Measurements from ENCODE around the gene PKN1.

The PKN1 gene

DNA sequence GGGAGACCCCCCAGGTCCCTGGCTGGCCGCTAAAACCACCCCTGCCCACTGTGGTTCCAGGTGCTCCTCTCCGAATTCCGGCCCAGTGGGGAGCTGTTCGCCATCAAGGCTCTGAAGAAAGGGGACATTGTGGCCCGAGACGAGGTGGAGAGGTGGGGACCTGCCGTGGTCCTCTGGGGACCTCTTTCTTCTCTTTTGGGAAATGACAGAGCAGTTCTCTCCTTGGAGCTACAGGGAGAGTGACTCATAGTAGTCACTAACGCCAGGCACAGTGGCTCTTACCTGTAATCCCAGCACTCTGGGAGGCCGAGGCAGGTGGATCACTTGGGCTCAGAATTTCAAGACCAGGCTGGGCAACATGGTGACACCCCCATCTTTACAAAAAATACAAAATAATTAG is 34.7 kb downstream of the PKN1 start:
- no peak for DNase-seq

DNA sequence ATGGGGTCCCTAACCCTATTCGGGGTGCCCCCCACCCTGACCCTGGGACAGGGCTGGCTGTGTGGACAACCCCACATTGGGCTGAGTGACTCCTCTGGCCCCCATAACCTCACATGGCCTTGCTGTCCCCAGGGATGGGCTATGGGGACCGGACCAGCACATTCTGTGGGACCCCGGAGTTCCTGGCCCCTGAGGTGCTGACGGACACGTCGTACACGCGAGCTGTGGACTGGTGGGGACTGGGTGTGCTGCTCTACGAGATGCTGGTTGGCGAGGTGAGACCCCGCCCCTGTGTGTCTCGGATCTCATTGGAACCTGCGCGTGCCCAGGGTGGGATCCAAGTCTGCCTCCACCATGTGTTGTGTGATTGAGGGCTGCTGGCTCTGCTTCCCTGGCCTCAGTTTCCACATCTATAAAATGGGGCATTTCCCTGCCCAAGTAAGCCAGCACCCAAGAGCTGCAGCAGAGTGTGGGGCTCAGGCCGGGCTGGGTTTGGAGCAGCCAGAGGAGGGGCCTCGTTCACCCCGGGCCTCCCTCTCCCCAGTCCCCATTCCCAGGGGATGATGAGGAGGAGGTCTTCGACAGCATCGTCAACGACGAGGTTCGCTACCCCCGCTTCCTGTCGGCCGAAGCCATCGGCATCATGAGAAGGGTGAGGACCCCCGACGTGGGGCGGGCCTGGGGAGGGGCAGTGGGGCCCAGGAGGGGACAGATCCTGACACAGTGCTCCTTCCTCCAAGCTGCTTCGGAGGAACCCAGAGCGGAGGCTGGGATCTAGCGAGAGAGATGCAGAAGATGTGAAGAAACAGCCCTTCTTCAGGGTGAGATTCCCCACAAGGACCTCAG is 37.1 kb downstream of the PKN1 start:
- DNase-seq, result no peak

DNA sequence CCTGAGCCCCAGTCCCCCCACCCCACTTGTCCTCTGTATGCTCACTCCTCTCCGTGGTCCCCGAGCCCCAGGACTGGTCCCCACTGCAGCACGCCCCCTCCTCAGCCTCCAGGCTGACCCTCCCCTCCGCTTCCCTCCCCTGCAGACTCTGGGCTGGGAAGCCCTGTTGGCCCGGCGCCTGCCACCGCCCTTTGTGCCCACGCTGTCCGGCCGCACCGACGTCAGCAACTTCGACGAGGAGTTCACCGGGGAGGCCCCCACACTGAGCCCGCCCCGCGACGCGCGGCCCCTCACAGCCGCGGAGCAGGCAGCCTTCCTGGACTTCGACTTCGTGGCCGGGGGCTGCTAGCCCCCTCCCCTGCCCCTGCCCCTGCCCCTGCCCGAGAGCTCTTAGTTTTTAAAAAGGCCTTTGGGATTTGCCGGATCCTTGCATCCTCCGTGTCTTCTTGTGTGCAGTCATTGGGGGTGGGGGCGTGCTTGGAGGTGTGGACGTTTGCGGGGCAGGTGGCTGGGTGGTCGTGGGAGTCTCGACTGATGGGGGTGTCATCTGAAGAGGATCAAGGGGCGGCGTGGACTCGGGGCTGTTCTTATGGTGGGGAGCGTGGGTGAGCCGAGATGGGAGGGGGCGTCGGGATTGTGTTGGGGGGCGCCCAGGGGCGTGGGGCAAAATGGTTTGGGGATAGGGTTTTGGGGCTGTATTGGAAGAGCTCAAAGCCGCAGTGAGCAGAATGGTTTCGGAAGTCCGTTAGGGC is 38.5 kb downstream of the PKN1 start:
- DNase-seq, result no peak

DNA sequence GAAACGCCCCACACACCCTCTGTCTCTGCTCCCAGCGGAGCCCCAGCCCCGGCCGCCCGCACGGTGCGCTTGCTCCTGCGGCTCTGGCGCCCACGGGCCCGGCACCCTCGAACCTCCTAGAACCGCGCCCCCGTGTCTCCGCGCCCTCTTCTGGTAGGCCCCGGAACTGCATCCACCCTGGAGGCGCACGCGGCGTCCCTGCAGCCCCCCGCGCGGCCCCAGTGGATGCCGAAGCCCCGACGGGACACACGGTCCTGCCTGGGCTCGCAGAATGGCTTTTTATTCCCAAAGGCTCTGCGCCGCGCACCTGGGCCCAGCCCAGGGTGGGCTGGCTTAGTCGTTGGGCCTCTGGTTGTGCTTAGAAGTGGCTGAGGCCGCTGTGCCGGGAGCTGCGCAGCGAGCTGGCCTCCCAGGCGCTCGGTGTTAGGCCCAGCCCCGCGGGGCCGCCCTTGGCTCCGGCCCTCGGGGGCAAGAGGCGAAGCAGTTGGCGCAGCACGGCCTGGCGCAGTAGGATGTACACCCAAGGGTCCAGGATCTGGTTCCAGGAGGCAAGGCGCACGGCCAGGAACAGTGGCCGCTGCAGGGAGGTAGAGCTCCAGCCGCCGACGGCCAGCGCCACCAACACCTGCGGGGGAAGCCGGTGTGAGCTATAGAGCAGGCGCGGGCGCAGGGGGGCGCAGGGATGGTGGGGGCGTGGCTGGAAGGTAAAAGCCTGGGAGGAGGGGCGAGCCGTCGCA is 39.3 kb downstream of the PKN1 start:
- peak; percentile 88 for DNase-seq

DNA sequence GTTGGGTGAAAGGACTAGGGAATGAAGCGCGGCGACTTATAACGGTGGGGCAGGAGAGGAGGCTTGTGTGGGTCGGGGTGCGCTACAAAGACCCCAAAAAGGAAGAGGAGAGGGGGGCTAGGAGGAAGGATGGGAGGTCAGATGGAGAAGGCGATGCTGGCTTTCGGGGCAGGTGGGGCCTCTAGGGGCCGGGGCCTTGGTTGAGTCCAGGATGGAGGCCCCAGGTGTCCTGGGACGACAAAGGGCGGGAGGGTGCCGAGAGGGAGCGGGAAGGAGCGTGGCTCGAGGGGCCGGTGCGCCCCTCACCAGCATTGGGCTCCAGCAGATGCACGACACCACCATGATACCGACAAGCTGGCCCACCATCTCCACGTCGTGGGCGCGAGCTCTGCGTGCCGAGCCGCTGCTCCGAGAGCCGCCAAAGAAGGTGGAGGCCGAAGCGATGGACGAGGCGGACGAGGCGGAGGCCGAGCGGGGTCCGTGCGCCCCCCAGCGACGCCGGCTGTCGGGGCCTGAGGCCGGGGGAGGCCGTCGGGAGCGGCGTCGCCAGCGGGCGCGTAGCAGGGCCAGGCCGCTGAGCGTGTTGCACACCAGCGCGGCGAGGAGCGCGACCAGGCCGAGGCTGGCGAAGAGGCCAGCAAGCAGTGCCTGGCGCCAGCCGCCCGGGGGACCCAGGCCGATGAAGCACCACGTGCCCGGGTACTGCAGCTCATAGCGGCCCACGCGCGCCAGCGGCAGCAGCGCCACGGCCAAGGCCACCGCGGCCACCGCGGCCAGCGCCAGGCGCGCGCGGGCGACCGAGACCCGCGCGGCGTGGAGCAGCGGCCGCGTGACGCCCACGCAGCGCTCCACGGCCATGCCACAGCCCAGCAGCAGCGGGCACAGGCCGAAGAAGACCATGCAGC is 40.2 kb downstream of the PKN1 start:
- no peak for DNase-seq

DNA sequence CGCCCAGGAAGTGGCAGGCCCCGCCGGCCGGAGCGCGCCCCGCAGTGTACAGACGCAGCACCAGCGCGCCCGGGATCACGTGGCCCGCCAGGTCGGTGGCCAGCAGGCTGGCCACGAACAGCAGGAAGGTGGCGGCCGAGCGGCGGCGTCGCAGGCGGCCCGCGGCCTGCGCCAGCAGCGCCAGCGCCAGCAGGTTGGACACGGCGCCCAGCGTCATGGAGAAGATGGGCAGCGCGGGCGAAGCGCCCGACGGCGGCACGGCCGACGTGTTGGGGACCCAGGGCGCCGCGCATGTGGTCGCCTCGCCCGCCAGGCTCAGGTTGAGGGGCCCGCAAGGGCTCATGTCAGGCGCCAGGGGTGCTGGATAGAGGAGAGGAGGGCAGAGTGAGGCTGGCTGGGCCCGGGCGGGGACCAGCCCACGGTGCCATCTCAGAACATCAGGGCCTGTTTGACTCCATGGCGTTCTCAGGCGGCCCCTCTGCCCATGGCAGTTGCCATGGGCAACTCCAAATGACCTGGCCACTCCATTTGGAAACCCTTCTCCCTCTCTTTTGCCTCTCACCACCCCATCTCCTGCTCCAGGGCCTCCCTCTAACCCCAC is 41.0 kb downstream of the PKN1 start:
- DNase-seq, result no peak

DNA sequence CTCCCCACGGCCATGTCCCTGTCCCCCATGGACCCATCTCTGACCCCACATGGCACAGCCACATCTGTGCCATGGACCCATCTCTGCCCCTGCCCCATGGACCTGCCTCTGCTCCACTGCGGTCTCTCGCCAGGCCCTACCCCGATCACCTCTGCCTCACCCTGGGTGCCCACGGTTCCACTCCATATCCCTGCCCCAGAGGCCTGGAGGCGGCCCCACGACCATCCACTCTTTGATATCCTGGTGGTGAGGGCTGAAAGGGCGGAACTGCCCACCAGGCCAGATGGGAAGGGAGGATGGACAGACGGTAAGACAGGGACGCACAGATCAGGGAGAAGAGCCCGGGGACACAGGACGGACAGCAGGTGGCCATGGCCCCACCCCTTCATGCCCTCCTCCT is 41.7 kb downstream of the PKN1 start:
- no peak for DNase-seq

DNA sequence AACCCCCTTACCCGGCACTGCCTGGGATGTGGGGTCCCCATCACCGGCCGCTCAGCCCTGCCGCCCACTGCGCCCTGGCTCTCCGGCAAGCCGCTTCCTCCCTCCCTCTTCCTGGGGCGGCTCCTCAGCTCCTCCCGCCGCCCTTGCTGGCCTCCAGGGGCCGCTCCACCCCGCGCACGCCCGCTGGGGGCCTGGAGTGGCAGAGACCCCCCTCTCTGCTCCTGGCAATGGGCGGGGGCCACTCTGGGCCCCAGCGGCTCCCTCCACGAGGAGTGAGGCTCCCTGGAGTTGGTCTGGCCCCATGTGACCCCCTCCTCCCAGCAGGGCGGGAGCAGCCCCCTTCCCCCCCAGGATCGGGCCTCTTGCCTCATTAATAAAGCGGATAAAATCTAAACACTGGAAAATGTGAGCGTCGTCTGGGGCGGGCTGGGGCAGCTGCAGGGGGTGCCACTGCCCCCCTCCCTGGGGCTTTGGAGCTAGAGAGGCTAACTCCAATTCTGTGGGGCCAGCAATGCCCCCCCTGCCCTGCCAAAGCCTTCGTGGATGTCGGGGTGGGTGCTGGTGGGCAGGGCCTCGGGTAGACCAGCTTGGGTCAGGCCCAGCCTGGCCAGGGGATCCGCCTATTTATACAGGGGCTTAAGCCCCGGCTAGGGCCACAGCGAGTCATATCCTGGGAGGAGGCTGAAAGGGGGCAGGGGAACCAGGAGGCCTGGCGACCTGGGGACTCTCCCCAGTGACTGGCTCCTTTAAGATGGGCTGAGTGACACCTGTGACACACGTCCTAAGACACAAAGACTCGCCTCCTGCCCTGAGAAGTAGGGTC is 42.4 kb downstream of the PKN1 start, which contains the start of gene PTGER1:
Gene PTGER1 (minus strand): TSS at position 104 of the 823 bp plus-strand sequence. CDS start 1,034 bp downstream, outside the sequence.
- DNase-seq, result peak; percentile 25

DNA sequence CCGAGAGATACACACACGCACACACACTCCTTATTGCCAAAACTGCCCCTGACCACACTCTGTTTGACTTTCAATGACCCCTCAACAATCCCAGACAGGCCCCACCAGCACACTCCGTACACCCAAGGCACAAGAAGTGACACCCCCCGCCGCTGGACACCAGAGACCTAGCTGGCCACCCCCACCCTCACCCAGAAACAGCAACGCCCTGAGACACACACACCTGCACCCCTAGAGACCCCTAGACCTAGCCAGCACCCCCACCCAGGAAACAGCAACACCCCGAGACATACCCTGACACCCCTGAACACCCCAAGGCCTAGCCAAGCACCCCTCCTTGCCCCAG is 43.2 kb downstream of the PKN1 start:
- DNase-seq, result no peak

DNA sequence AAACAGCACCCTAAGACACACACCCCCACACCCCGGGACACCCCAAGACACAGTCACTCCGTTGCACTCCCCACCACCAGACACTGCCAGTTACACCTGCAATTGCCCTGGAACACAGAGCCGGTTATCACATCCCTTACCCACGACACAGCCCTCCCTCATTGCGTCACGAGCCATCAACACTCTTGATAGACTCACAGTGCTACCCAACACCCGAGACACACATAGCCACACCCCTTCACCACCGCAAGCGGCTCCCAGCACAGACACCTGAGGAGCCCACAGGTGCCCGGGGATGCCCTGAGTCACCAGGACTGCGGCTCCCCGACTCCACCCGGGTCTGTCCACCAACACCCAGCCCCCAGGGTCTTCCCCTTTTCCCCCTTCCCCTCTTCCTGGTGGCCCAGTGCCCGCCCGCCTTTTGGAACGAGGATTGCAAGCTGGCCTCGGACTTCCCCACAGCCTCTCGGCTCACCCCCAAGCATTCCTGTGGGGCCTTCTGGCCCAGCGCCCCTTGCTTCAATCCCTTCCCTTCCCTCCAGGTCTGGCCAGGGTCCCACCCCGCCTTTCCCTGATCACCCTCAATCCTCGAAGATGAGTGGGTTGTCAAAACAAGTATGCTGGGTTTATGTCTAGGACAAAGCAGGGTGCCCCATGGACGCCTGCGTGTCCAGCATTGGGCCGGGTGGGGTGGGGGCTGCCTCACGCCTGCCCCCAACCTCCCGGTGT is 43.7 kb downstream of the PKN1 start:
- peak; percentile 31 for DNase-seq

DNA sequence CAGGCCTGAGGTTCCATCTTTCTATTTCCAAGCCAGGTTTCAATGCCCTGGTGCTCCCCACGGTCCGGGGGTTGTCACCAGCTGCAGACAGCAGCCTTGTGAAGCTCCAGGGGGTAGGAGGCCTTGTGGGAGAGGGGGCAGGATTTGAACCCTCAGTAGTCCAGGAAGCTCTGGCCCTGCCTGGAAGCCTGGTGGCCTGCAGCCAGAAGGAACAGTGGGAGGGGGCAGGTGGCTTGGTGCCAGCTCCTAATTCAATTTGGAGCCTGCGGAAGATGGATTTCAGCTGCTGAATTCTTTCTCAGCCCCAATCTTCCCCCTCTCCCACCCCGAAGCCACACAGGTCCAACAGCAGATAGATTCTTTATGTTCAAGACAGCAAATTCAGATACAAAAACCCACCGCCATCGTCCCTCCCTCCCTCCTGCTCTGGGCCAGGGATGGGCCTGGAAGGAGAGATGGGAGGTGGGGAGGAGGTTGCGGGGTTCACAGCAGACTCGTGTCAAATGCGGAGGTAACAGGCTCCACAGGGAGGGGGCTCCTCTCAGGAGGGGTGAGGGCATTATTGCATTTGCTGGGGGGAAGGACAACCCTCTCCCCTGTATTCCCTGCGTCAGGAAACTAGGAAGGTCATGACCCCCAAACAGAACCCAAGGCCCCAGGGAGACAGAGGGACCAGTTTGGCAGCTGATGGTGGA is 44.5 kb downstream of the PKN1 start:
- DNase-seq, result no peak

DNA sequence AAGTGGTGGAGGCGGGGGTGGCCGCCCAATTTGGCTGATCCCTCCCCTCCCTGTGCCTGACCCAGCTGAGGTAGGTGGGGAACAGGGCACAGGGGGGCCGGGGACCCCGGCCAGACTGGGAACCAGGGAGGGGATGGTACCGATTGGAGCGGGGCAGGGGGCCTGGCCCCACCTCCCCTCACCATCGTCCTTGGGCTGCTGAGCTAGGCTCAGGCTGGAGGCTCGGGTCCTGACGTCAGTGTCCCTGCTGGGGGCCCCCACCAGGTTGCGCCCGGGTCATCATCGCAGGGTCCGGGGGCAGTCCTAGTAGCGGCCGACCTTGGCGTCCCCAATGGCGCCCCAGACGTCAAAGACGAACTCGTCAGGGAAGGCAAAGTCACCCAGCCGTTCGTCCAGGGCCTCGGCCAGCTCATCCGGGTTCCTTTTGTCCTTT is 45.0 kb downstream of the PKN1 start:
- DNase-seq, result no peak

DNA sequence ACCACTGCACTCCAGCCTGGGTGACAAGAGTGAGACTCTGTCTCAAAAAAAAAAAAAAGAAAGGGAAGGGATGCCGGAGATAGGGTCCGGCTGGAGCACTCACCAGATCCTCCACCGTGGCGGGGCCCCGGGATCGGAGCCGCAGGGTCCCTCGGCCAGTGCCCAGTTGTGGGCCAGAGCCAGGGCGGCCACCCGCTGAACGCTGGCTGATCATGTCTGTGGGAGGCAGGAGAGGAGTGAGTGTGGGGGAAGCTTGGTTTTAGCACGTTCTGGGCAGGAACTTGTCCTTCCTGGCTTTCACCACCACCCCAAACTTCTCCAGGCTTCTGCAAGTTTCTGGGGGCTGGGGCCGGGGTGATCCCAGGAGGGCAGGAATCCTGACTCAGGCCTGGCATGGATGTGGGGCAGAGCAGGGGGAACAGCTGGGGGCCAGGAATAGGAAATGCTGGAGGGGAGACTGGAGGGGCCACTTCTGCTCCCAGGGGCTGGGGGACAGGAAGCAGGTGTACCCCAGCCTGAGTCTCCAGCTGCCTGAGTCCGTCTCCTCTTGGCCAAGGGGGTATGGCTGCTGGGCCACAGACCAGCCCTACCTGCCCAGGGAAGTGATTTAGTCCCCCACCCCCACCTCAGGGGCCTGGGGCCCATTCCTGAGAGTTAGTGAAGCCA is 46.3 kb downstream of the PKN1 start:
- no peak for DNase-seq

DNA sequence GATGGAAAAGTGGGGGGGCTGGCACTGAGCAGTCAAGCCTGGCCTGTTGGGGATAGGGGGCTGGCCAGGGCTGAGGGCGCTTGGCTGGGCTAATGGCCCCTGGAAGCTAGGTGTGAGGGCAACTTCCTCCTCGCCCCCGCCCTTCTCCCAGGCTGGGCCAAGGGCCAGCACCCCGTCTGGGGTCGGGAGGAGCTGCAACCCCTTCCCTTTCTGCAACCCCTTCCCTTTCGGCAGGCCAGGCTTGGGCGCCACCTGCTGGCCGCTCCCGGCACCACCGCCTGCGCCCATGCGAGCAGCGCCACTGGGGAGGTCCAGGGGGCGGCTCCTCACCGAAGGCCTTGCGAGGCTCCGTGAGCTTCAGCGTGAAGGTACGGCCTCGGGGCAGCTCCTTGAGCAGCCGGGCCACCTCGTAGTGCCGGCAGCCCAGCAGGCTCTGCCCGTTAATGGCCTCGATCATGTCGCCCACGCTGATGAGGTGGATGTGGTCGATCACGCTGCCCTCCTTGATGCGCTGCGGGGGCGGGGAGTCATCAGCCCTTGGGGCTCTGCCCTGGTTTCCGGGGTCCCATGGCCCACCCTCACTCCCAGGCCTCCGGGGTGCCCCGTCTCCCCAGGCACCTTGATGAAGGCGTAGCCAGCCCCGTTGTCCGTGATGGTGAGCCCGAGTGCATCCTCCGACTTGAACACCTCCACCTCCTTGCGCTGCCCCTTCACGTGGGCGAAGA is 47.0 kb downstream of the PKN1 start:
- DNase-seq, result peak; percentile 77

DNA sequence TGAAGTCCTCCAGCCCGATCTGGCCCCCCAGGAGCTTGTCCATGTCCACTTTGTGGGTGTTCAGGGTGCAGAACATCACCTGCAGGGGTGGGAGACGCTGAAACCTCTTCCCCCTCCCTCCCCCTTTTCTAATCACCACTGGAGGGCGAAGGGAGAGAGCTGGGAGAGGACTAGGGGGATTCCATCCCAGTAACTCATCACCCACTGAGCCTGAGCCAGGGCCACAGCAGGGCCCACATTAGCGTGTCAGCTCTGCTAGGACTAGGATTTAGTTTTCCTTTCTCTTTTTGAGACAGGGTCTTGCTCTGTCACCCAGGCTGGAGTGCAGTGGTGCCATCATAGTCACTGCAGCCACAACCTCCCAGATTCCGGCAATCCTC is 47.6 kb downstream of the PKN1 start:
- DNase-seq, result no peak

DNA sequence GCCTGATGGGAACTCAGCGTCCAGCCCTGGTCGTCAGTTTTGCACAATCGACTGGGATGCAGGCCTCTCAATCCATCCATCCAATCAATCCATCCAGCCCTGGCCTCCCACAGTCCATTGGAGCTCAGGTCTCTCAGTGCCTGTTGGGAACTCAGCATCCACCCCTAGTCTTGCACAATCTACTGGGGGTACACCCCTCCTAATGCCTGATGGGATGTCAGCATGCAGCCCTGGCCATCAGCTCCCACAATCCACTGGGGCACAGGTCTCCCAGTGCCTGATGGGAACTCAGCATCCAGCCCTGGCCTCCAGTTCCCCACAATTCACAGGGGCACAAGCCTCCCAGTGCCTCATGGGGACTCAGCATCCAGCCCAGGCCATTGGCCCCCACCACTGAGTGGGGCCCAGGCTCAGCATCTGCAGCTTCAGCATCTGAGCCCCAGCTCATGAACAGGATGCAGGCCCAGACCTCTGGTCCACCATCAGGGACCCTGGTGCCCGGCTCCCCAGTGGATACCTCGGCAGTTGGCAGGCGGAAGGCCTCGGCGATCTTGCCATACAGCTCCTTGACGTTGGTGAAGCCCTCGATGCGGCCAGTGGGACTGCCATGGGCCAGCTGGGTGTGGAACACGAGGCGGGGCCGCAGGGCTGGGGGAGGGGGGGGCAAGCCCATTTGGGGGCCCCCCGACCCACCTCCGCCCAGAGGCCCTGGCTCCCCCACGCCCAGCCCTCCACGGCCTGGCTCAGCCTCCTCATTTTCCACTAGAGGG is 49.3 kb downstream of the PKN1 start:
- no peak for DNase-seq

DNA sequence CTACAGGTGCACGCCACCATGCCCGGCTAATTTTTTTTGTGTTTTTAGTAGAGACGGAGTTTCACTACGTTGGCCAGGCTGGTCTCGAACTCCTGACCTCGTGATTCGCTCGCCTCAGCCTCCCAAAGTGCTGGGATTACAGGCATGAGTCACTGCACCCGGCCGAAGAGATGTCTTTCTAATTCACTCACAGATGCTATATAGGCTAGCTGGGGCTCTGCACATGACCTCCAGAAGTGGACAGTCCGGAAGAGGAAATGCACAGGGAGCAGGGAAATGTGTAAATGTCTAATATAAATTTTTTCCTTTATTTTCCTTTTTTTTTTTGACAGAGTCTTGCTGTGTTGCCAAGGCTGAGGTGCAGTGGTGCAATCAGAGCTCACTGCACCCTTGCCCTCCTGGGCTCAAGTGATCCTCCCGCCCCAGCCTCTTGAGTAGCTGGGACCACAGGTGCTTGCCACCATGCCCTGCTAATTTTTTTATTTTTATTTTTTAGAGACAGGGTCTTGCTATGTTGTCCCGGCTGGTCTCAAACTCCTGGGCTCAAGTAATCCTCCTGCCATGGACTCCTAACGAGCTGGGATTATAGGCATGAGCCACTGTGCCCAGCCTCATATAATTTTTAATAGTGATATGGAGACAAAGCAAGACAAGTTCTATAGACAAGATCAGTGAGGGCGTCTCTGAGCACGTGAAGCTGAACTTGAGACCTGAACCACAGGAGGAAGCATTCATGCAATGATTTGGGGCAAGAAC is 54.4 kb downstream of the PKN1 start:
- DNase-seq, result no peak
